Naive thymus-derived CD4-positive, alpha-beta T cell (primary cell): ENCODE results near the gene CENPL. TPM values are rescaled to one million over a fixed set of nuclear protein-coding genes. Genes with fewer than 3 reads are reported as not detected.
A peak's percentile ranks its signal among the peaks of the same experiment; 100 is the strongest.
"Not testable (repeated sequence)": the region's sequence is repeated elsewhere in the genome, so short reads cannot be mapped to it uniquely, and the experiment has no call there.

Experiments
- ATAC-seq: fragments of 150-1000 bp; cut with Tn5 transposase; 2 replicates; pipeline ENCODE4 v1.10.0; 2021; ENCODE audit warnings: mild to moderate bottlenecking, moderate library complexity
- CTCF ChIA-PET: fragments of 350-600 bp; sonication (Branson Sonifier 250); formaldehyde crosslinking; loops from one replicate; lab custom pipeline; 2021; ENCODE audit warnings: antibody characterized with exemption; lab: Charles Lee
- POLR2A ChIA-PET: fragments of 350-600 bp; sonication (Branson Sonifier 250); formaldehyde crosslinking; loops from one replicate; lab custom pipeline; 2021; ENCODE audit warnings: antibody characterized with exemption, inconsistent platforms; lab: Charles Lee
- DNase-seq, 9 donors: peaks; one replicate each; pipeline versions ENCODE4 v3.0.0 to v3.0.0-alpha.2; 2020 to 2022; ENCODE audit warnings: mixed read lengths in 1 of 9
- H3K27ac ChIP-seq: one replicate; pipeline ENCODE4 v1.7.0; 2013; ENCODE audit warnings: mild to moderate bottlenecking, low read depth, low read length, moderate library complexity
- H3K27me3 ChIP-seq, 2 donors: one replicate each; pipeline ENCODE4 v1.7.0; 2013; ENCODE audit warnings: low read length in 2 of 2, mild to moderate bottlenecking in 2 of 2, moderate library complexity in 2 of 2; ENCODE audit not compliant: control insufficient read depth in 2 of 2, insufficient read depth in 2 of 2
- H3K36me3 ChIP-seq, 3 experiments: 1 replicate in 2 of 3; 2 replicates in 1 of 3; pipeline ENCODE4 v1.7.0; 2013; ENCODE audit warnings: low read length in 3 of 3, mild to moderate bottlenecking in 3 of 3, moderate library complexity in 1 of 3; ENCODE audit not compliant: insufficient read depth in 3 of 3, control insufficient read depth in 2 of 3
- H3K4me1 ChIP-seq, 2 donors: one replicate each; pipeline ENCODE4 v1.7.0; 2013; ENCODE audit warnings: low read length in 2 of 2, mild to moderate bottlenecking in 2 of 2, moderate library complexity in 1 of 2; ENCODE audit not compliant: control insufficient read depth in 2 of 2, insufficient read depth in 2 of 2
- H3K4me3 ChIP-seq: 2 replicates; pipeline ENCODE4 v1.7.0; 2013; ENCODE audit warnings: mild to moderate bottlenecking, low read length
- H3K9me3 ChIP-seq, 3 experiments: 1 replicate in 2 of 3; 2 replicates in 1 of 3; pipeline ENCODE4 v1.7.0; 2013; ENCODE audit warnings: low read length in 3 of 3; ENCODE audit not compliant: control insufficient read depth in 2 of 3
- H3K27ac Mint-ChIP-seq, 9 donors: one replicate each; pipeline ENCODE4 v1.8.0; 2020 to 2022; ENCODE audit warnings: mixed read lengths in 9 of 9, mild to moderate bottlenecking in 8 of 9, moderate library complexity in 5 of 9, inconsistent platforms in 2 of 9
- H3K27me3 Mint-ChIP-seq, 5 donors: one replicate each; pipeline ENCODE4 v1.8.0; 2021 to 2022; ENCODE audit warnings: mixed read lengths in 5 of 5, mild to moderate bottlenecking in 1 of 5
- H3K36me3 Mint-ChIP-seq, 5 donors: one replicate each; pipeline ENCODE4 v1.8.0; 2020 to 2022; ENCODE audit warnings: mixed read lengths in 5 of 5, mild to moderate bottlenecking in 3 of 5, inconsistent platforms in 1 of 5
- H3K4me1 Mint-ChIP-seq, 7 donors: one replicate each; pipeline ENCODE4 v1.8.0; 2020 to 2022; ENCODE audit warnings: mixed read lengths in 7 of 7, mild to moderate bottlenecking in 3 of 7, inconsistent platforms in 1 of 7
- H3K4me3 Mint-ChIP-seq, 10 donors: one replicate each; pipeline ENCODE4 v1.8.0; 2020 to 2022; ENCODE audit warnings: mild to moderate bottlenecking in 10 of 10, mixed read lengths in 10 of 10, moderate library complexity in 6 of 10, inconsistent platforms in 2 of 10
- H3K9me3 Mint-ChIP-seq, 11 donors: one replicate each; pipeline ENCODE4 v1.8.0; 2020 to 2022; ENCODE audit warnings: mixed read lengths in 11 of 11, mild to moderate bottlenecking in 4 of 11, inconsistent platforms in 1 of 11, moderate library complexity in 1 of 11
- intact Hi-C, 2 donors: fragments of 100-400 bp; cut with micrococcal nuclease; formaldehyde crosslinking; loops; one replicate each; pipeline ENCODE4 v1.15.1; 2023
- polyA plus RNA-seq, 2 donors: library from polyadenylated mRNA; unstranded; fragments of 300-500 nt; fragmentation: Illumina TruSeq; gene quantifications; one replicate each; pipeline ENCODE4 v1.2.3, GENCODE V29; 2021
- total RNA-seq, 6 experiments: library from RNA in 5 of 6; stranded (reverse) in 5 of 6; gene quantifications; 1 replicate in 5 of 6; 2 replicates in 1 of 6; pipeline ENCODE4 v1.2.3 and lab custom pipeline; 2021 to 2026

Gene CENPL
- total and polyA plus RNA-seq, 7 experiments from 2014 or later = 5.1 to 25.1 (median 6.9) TPM

GRCh38 chr1:173865468-173866164, 40.9 kb upstream of the CENPL start:
- no peaks in the 10 kb centered on the region for H3K9me3 ChIP-seq
- peaks cover 3 to 51% (median 19%) of the 10 kb centered on the region in 3 experiments for H3K36me3 ChIP-seq
- peaks cover 16 to 48% (median 38%) of the 10 kb centered on the region in 5 donors for H3K36me3 Mint-ChIP-seq
- H3K4me3 Mint-ChIP-seq = peak overlapping the region in 9 of 10 donors; percentile 52 to 98 (median 95)
- no peaks in the 10 kb centered on the region for H3K27me3 ChIP-seq
- peak overlapping the region; percentile 73 for H3K27ac ChIP-seq
- ATAC-seq (no peak), DNase-seq (no peak)
- H3K4me3 ChIP-seq = peak overlapping the region; percentile 14
- intact Hi-C loops = loop anchor here (5.0 kb wide), 4 partner anchors 67 to 1423 kb away; partner anchors contain the start of genes KIAA0040 (in 1 of the 2) and PIGC (in 1 of the 2)
- peaks cover 34 to 47% of the 10 kb centered on the region in 2 donors for H3K4me1 ChIP-seq
- peaks cover 37 to 63% (median 54%) of the 10 kb centered on the region in 7 donors for H3K4me1 Mint-ChIP-seq
- H3K9me3 Mint-ChIP-seq = peaks cover 0 to 5% (median 0%) of the 10 kb centered on the region in 11 donors
- ChIA-PET CTCF (interaction anchor here (1.4 kb wide), 1 partner anchor 435 kb away, joined by 3 read pairs; no protein-coding TSS in a partner anchor), POLR2A (interaction anchor here (1.2 to 2.4 kb wide), 2 partner anchors 11 to 42 kb away, joined by 5 to 9 read pairs; partner anchors contain the start of gene DARS2)
- peak overlapping the region in 8 of 9 donors; percentile 50 to 99 (median 94) for H3K27ac Mint-ChIP-seq
- peaks cover 0 to 4% (median 0%) of the 10 kb centered on the region in 5 donors for H3K27me3 Mint-ChIP-seq

GRCh38 chr1:173864179-173864867, 39.6 kb upstream of the CENPL start:
- Mint-ChIP-seq H3K4me3 (peak overlapping the region in 8 of 10 donors; percentile 0 to 96 (median 34)), H3K27me3 (peaks cover 0 to 4% (median 0%) of the 10 kb centered on the region in 5 donors), H3K27ac (peak overlapping the region in 6 of 9 donors; percentile 31 to 95 (median 59)), H3K9me3 (peaks cover 0 to 5% (median 0%) of the 10 kb centered on the region in 11 donors), H3K36me3 (peaks cover 16 to 49% (median 39%) of the 10 kb centered on the region in 5 donors), H3K4me1 (peaks cover 32 to 50% (median 41%) of the 10 kb centered on the region in 7 donors)
- ATAC-seq (no peak), DNase-seq (no peak)
- Histone ChIP-seq H3K4me3 (no peak overlapping the region), H3K27me3 (no peaks in the 10 kb centered on the region), H3K4me1 (peaks cover 23 to 36% of the 10 kb centered on the region in 2 donors), H3K27ac (peak overlapping the region; percentile 73), H3K9me3 (no peaks in the 10 kb centered on the region), H3K36me3 (peaks cover 3 to 48% (median 19%) of the 10 kb centered on the region in 3 experiments)
- intact Hi-C loops = no loop called here
- CTCF ChIA-PET = interaction anchor here (0.6 to 0.7 kb wide), 5 partner anchors 9 to 479 kb away, joined by 3 to 5 read pairs (median 3); no protein-coding TSS in a partner anchor
- POLR2A ChIA-PET = interaction anchor here (0.7 to 2.4 kb wide), 7 partner anchors 10 to 435 kb away, joined by 3 to 9 read pairs (median 3); partner anchors contain the start of genes CENPL and DARS2

GRCh38 chr1:173863224-173864161, 38.8 kb upstream of the CENPL start:
- peaks cover 16 to 49% (median 39%) of the 10 kb centered on the region in 5 donors for H3K36me3 Mint-ChIP-seq

GRCh38 chr1:173862769-173863223, 38.1 kb upstream of the CENPL start:
- peaks cover 16 to 53% (median 43%) of the 10 kb centered on the region in 5 donors for H3K36me3 Mint-ChIP-seq
- no peak for ATAC-seq
- peaks cover 0 to 3% (median 0%) of the 10 kb centered on the region in 11 donors for H3K9me3 Mint-ChIP-seq
- Histone ChIP-seq H3K9me3 (no peaks in the 10 kb centered on the region), H3K4me3 (no peak overlapping the region), H3K27me3 (no peaks in the 10 kb centered on the region), H3K27ac (no peak overlapping the region), H3K4me1 (peaks cover 19 to 33% of the 10 kb centered on the region in 2 donors), H3K36me3 (peaks cover 3 to 48% (median 19%) of the 10 kb centered on the region in 3 experiments)
- H3K4me1 Mint-ChIP-seq = peaks cover 26 to 41% (median 35%) of the 10 kb centered on the region in 7 donors
- no peak overlapping the region for H3K4me3 Mint-ChIP-seq
- intact Hi-C loops = no loop called here
- peak overlapping the region in 3 of 9 donors; percentile 4 to 69 (median 23) for H3K27ac Mint-ChIP-seq
- POLR2A ChIA-PET = interaction anchor here (2.1 kb wide), 1 partner anchor 38 kb away, joined by 7 read pairs; the partner anchor contains the start of genes CENPL and DARS2
- peaks cover 0 to 1% (median 0%) of the 10 kb centered on the region in 5 donors for H3K27me3 Mint-ChIP-seq
- CTCF ChIA-PET = interaction anchor here (0.6 kb wide), 1 partner anchor 149 kb away, joined by 3 read pairs; no protein-coding TSS in a partner anchor
- DNase-seq = no peak

More at GRCh38 chr1:173863224-173864161, 38.8 kb upstream of the CENPL start:
- peaks cover 19 to 33% of the 10 kb centered on the region in 2 donors for H3K4me1 ChIP-seq
- POLR2A ChIA-PET = interaction anchor here (1.0 to 2.1 kb wide), 4 partner anchors 11 to 434 kb away, joined by 3 to 7 read pairs (median 3); partner anchors contain the start of genes CENPL and DARS2
- no peaks in the 10 kb centered on the region for H3K9me3 ChIP-seq
- H3K4me1 Mint-ChIP-seq = peaks cover 26 to 43% (median 35%) of the 10 kb centered on the region in 7 donors
- intact Hi-C loops = no loop called here
- H3K27ac Mint-ChIP-seq = peak overlapping the region in 5 of 9 donors; percentile 4 to 69 (median 21)
- peaks cover 0 to 5% (median 0%) of the 10 kb centered on the region in 11 donors for H3K9me3 Mint-ChIP-seq
- H3K36me3 ChIP-seq = peaks cover 3 to 48% (median 19%) of the 10 kb centered on the region in 3 experiments
- H3K4me3 Mint-ChIP-seq = peak overlapping the region in 2 of 10 donors; percentile 25 to 95
- ATAC-seq (no peak), DNase-seq (no peak)
- peaks cover 0 to 4% (median 0%) of the 10 kb centered on the region in 5 donors for H3K27me3 Mint-ChIP-seq
- CTCF ChIA-PET = interaction anchor here (0.6 kb wide), 4 partner anchors 10 to 148 kb away, joined by 3 to 5 read pairs (median 3); no protein-coding TSS in a partner anchor
- H3K27ac ChIP-seq = no peak overlapping the region
- no peaks in the 10 kb centered on the region for H3K27me3 ChIP-seq
- H3K4me3 ChIP-seq = no peak overlapping the region

- H3K36me3 ChIP-seq = peaks cover 3 to 54% (median 19%) of the 10 kb centered on the region in 3 experiments
- H3K9me3 ChIP-seq, H3K4me3 Mint-ChIP-seq, DNase-seq, POLR2A ChIA-PET, H3K9me3 Mint-ChIP-seq, intact Hi-C loops, CTCF ChIA-PET, H3K27me3 Mint-ChIP-seq, H3K27ac ChIP-seq, ATAC-seq, H3K4me3 ChIP-seq, H3K27me3 ChIP-seq: not testable (repeated sequence)
- H3K4me1 Mint-ChIP-seq = peaks cover 26 to 38% (median 35%) of the 10 kb centered on the region in 7 donors
- peaks cover 21 to 58% (median 43%) of the 10 kb centered on the region in 5 donors for H3K36me3 Mint-ChIP-seq
- H3K27ac Mint-ChIP-seq = peak overlapping the region in 3 of 9 donors; percentile 4 to 29 (median 19)
- H3K4me1 ChIP-seq = peaks cover 19 to 33% of the 10 kb centered on the region in 2 donors
These were observed 37.6 kb upstream of the CENPL start for GRCh38 chr1:173862146-173862768.
